Measurements from ENCODE around the gene TBC1D10A. TPM values are rescaled to one million over a fixed set of nuclear protein-coding genes. Genes with fewer than 3 reads are reported as not detected.

Gene TBC1D10A
- total and polyA plus RNA-seq, 4 donors, result 16.7 to 45.5 (median 27.5) TPM

DNA sequence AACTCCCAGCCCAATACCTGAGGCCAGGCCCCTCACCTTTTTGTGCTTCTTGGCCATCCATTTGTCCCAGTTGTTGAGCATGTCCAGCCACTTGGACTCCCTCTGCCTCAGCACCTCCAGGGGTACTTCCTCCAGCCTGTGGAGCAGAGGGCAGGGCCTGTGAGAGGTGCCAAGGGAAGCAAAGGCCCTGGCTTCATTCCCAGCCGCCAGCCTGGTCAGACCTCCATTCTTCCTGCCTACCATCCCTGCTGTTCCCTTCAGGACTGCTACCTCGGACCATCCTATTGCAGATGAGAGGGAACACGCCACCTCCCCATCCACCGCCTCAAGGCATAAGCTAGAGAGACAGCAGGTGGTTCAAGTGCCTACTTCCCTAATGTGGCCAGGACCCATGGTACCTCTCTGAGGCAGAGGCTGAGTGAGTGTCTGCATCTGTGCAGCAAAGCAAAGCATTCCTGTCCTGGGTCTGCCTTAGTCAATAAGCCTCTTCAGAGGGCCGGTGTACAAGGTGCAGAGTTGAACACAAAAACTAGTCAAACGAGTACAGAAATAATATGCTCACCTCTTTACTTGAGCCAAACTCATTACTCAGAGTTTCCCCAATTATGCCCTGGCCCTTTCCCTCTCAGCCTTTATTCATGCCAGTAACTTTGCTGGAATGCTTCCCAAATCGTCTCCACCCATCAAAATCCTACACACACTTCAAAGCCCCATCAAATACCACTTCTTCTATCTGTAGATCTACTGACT lies 22.1 kb downstream of the TBC1D10A start:
- ATAC-seq (ENCODE audit: low FRiP score), result peak; percentile 70
- H3K9me3 ChIP-seq (ENCODE audit: control insufficient read depth, low read length), result no peaks in the 10 kb centered on the region

DNA sequence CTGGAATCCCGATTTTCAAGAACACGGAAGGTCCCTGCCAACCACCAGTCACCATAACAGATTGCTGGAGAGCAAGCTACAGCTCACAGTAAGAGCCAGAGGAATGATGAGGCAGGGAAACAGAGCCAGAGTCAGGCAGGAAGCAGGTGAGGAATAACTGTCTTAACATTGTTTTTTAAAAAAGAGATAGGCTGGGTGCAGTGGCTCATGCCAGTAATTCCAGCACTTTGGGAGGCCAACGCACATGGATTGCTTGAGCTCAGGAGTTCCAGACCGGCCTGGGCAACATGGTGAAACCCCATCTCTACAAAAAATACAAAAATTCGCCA lies 24.0 kb downstream of the TBC1D10A start:
- Histone ChIP-seq H3K4me3 (ENCODE audit: low read length in 2 of 2) (no peak overlapping the region), H3K27me3 (ENCODE audit: control insufficient read depth in 1 of 2, insufficient read depth in 2 of 2, low read length in 1 of 2) (no peaks in the 10 kb centered on the region), H3K4me1 (ENCODE audit: control insufficient read depth in 1 of 2, insufficient read depth in 2 of 2, low read length in 2 of 2) (peaks cover 0 to 7% of the 10 kb centered on the region in 2 donors), H3K9me3 (ENCODE audit: control insufficient read depth, low read length) (no peaks in the 10 kb centered on the region), H3K27ac (ENCODE audit: low read depth in 1 of 2, low read length in 2 of 2) (no peak overlapping the region), H3K36me3 (ENCODE audit: control insufficient read depth in 1 of 2, insufficient read depth in 2 of 2, low read length in 1 of 2) (no peaks in the 10 kb centered on the region)
- WGBS, 2 donors, result 62 to 68% methylated on average over 5 of the region's 5 CpGs
- DNase-seq (no peak), ATAC-seq (ENCODE audit: low FRiP score) (no peak)
- intact Hi-C loops (cut with DNase I), result no loop called here

More for the DNA sequence above, 22.1 kb downstream of the TBC1D10A start:
- Histone ChIP-seq H3K36me3 (ENCODE audit: control insufficient read depth in 1 of 2, insufficient read depth in 2 of 2, low read length in 1 of 2) (no peaks in the 10 kb centered on the region), H3K4me1 (ENCODE audit: control insufficient read depth in 1 of 2, insufficient read depth in 2 of 2, low read length in 2 of 2) (peaks cover under 1 to 7% of the 10 kb centered on the region in 2 donors), H3K27me3 (ENCODE audit: control insufficient read depth in 1 of 2, insufficient read depth in 2 of 2, low read length in 1 of 2) (no peaks in the 10 kb centered on the region), H3K4me3 (ENCODE audit: low read length in 2 of 2) (no peak overlapping the region), H3K27ac (ENCODE audit: low read depth in 1 of 2, low read length in 2 of 2) (peak overlapping the region; percentile 4 to 90)
- 13% methylated on average over 7 of the region's 7 CpGs for WGBS, 2 donors
- peak; percentile 81 to 86 for DNase-seq
- intact Hi-C loops (cut with DNase I), result loop anchor here in 1 of 2 donors (2.0 kb wide), 2 partner anchors 16 to 20 kb away; partner anchors contain the start of gene CASTOR1

DNA sequence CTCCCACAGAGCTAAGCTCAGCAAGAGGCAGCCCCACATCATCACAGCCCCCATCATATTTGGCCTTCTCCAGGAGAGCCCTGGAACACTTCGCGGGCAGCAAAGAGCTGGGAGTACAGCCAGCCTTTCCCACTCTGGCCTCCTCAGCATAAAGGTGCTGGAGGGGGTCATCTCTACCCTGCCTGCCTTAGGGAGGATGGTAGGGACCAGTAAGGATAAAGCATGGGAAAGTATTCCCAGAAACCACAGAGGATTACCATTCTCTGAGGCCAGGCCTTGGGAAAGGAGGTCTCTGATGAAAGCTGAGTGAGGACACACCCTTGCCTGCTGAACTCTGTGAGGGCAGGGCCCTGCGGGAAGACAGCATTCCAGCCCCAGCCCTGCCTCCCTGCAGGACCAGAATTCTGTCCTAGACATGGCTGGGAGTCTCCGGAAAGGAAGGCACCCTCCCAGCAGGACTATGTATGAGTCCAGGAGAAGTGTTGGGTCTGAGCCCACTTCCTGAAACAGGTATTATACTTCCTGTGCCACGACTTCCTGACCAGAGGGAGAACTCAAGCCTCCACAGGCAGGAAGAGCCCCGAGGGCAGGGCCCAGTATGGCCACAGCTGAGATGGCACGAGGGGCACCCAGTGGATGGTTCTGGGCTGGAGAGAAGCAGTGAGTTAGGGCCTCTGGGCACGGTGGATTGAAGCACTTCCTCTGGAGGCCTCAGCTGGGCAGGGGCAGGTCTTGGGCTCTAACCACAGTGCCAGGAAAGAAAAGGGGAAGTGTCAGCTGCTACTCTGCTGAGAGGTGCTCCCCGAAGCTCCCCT lies 24.5 kb downstream of the TBC1D10A start:
- Histone ChIP-seq H3K4me1 (ENCODE audit: control insufficient read depth in 1 of 2, insufficient read depth in 2 of 2, low read length in 2 of 2) (peaks cover 0 to 7% of the 10 kb centered on the region in 2 donors), H3K27ac (ENCODE audit: low read depth in 1 of 2, low read length in 2 of 2) (no peak overlapping the region), H3K27me3 (ENCODE audit: control insufficient read depth in 1 of 2, insufficient read depth in 2 of 2, low read length in 1 of 2) (no peaks in the 10 kb centered on the region), H3K36me3 (ENCODE audit: control insufficient read depth in 1 of 2, insufficient read depth in 2 of 2, low read length in 1 of 2) (no peaks in the 10 kb centered on the region), H3K4me3 (ENCODE audit: low read length in 2 of 2) (no peak overlapping the region), H3K9me3 (ENCODE audit: control insufficient read depth, low read length) (no peaks in the 10 kb centered on the region)
- WGBS, 2 donors, result 54 to 58% methylated on average over 9 of the region's 9 CpGs
- DNase-seq (peak in 1 of 2 donors; percentile 87), ATAC-seq (ENCODE audit: low FRiP score) (peak; percentile 9)
- intact Hi-C loops (cut with DNase I), result no loop called here

DNA sequence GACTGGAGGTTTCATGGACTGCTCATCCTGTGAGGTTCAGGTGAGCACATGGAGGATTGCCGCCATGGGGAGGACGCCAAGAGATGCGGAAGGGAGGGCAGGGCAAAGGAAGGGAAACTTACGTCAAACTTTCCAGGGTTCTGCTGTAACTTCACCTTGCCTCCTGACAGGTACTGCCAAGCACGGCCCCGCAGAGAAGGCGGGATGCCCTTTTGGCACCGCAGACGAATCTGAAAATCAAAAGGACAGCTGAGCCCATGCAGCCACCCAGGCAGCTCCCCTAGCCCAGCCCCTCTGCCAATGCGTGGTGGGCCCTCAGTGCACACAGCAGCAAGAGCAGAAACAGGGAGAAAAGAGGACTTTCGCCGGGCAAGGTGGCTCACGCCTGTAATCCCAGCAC lies 27.4 kb downstream of the TBC1D10A start:
- H3K36me3 ChIP-seq (ENCODE audit: control insufficient read depth in 1 of 2, insufficient read depth in 2 of 2, low read length in 1 of 2), result no peaks in the 10 kb centered on the region
- WGBS, 2 donors, result 91 to 92% methylated on average over 13 of the region's 13 CpGs
- H3K27ac ChIP-seq (ENCODE audit: low read depth in 1 of 2, low read length in 2 of 2), result no peak overlapping the region

DNA sequence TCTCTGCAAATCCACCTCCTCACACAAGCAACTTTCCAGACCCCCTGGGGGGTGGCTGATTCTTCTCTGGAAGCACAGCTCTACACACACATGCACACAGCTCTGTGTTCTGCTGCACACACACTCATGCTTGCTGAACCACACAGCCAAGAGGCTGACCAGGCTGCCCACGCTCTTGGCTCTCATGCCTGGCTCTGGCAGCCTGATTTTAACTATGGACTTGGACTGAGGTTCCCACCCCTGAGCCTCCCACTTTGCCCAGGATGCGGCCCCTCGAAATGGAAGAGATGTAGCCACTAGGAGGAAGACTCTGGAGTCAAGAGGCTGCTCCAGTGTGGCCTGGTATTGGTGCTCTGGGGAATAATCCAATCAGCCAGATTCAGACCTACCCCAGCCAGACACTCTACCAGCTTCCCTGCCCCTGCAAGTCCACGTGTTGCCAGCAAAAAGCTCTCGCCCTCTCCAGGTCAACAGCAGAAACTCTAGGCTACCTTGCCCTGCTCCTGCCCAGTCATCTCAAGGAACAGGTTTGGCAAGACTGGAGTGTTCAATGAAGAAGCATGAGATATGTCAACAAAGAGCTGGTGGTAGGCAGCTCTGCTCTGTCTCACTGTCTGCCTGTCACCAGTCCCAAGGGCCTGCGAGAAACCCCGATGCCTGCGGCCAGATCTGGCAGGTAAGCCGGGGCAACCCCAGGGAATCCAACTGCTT lies 28.6 kb downstream of the TBC1D10A start:
- H3K27ac ChIP-seq (ENCODE audit: low read depth in 1 of 2, low read length in 2 of 2), result no peak overlapping the region
- ATAC-seq (ENCODE audit: low FRiP score), result no peak
- 12 to 19% methylated on average over 9 of the region's 9 CpGs for WGBS, 2 donors

More for the DNA sequence above, 27.4 kb downstream of the TBC1D10A start:
- DNase-seq (no peak), ATAC-seq (ENCODE audit: low FRiP score) (no peak)
- Histone ChIP-seq H3K9me3 (ENCODE audit: control insufficient read depth, low read length) (no peaks in the 10 kb centered on the region), H3K4me3 (ENCODE audit: low read length in 2 of 2) (no peak overlapping the region), H3K4me1 (ENCODE audit: control insufficient read depth in 1 of 2, insufficient read depth in 2 of 2, low read length in 2 of 2) (peaks cover 0 to 2% of the 10 kb centered on the region in 2 donors), H3K27me3 (ENCODE audit: control insufficient read depth in 1 of 2, insufficient read depth in 2 of 2, low read length in 1 of 2) (no peaks in the 10 kb centered on the region)
- intact Hi-C loops (cut with DNase I), result no loop called here

DNA sequence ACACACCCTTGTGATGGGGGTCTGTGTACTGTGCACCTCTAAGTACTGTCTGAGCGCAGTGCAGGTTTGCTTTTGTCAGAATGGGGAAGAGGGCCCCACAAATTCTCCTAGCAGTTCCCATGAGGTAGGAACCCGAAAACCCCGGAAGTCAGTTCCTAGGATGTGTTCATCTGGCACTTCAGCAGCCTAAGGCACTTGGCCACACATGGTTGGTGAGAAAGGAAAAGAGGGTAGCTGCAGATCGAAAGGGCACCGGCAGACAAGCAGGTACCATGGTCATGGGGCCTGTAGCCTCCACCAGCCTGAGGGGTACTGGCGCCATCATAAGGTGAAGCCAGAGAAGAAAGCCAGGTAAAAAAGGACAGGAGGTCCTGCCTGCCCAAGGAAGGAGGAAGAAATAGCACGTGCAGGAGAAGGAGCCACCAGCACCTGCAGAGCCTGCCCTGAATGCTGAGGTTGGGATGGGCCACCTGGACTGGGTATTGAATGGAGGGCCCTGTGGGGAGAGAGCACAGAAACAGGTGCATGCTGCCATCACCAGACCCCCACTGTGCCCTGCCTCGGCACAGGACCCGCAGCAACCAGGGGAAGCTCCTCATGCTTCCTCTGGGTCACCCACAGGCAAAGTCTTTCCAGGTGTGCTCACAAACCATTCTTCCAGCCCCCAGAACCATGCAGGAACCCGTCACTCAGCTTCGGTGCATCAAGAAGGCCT lies 29.3 kb downstream of the TBC1D10A start:
- Histone ChIP-seq H3K9me3 (ENCODE audit: control insufficient read depth, low read length) (no peaks in the 10 kb centered on the region), H3K27ac (ENCODE audit: low read depth in 1 of 2, low read length in 2 of 2) (no peak overlapping the region), H3K27me3 (ENCODE audit: control insufficient read depth in 1 of 2, insufficient read depth in 2 of 2, low read length in 1 of 2) (no peaks in the 10 kb centered on the region), H3K36me3 (ENCODE audit: control insufficient read depth in 1 of 2, insufficient read depth in 2 of 2, low read length in 1 of 2) (no peaks in the 10 kb centered on the region), H3K4me3 (ENCODE audit: low read length in 2 of 2) (no peak overlapping the region), H3K4me1 (ENCODE audit: control insufficient read depth in 1 of 2, insufficient read depth in 2 of 2, low read length in 2 of 2) (no peaks in the 10 kb centered on the region)
- no peak for ATAC-seq (ENCODE audit: low FRiP score)
- 76 to 78% methylated on average over 11 of the region's 11 CpGs for WGBS, 2 donors
- DNase-seq, result no peak
- intact Hi-C loops (cut with DNase I), result no loop called here

More for the DNA sequence above, 28.6 kb downstream of the TBC1D10A start:
- Histone ChIP-seq H3K27me3 (ENCODE audit: control insufficient read depth in 1 of 2, insufficient read depth in 2 of 2, low read length in 1 of 2) (no peaks in the 10 kb centered on the region), H3K9me3 (ENCODE audit: control insufficient read depth, low read length) (no peaks in the 10 kb centered on the region), H3K4me1 (ENCODE audit: control insufficient read depth in 1 of 2, insufficient read depth in 2 of 2, low read length in 2 of 2) (no peaks in the 10 kb centered on the region), H3K36me3 (ENCODE audit: control insufficient read depth in 1 of 2, insufficient read depth in 2 of 2, low read length in 1 of 2) (no peaks in the 10 kb centered on the region), H3K4me3 (ENCODE audit: low read length in 2 of 2) (no peak overlapping the region)
- no peak for DNase-seq
- intact Hi-C loops (cut with DNase I), result no loop called here

DNA sequence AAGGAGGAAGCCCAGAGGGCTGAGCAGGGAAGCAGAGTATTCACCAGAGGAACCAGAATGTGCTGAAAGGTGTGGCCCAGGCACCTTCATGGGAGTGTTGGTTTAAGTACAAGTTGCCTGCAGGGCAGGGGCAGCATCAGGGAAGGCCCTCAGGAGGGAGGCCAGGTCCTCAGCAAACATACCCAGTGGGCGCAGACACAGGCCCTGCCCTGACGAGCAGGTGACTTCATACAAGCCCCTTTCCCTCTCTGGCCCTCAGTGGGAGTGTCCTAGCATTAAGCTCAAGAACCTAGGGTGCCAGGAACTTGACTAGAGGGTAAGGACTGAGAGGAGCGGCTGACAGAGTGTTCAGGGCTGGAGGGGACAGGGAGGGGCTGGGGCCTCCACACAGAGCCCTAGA lies 29.9 kb downstream of the TBC1D10A start:
- WGBS, 2 donors, result 73 to 77% methylated on average over 3 of the region's 3 CpGs
- H3K9me3 ChIP-seq (ENCODE audit: control insufficient read depth, low read length), result no peaks in the 10 kb centered on the region
- H3K36me3 ChIP-seq (ENCODE audit: control insufficient read depth in 1 of 2, insufficient read depth in 2 of 2, low read length in 1 of 2), result peaks cover 0 to 3% of the 10 kb centered on the region in 2 donors
- no peak for ATAC-seq (ENCODE audit: low FRiP score)
- no peak overlapping the region for H3K4me3 ChIP-seq (ENCODE audit: low read length in 2 of 2)
- intact Hi-C loops (cut with DNase I), result no loop called here
- no peaks in the 10 kb centered on the region for H3K27me3 ChIP-seq (ENCODE audit: control insufficient read depth in 1 of 2, insufficient read depth in 2 of 2, low read length in 1 of 2)
- DNase-seq, result no peak
- no peaks in the 10 kb centered on the region for H3K4me1 ChIP-seq (ENCODE audit: control insufficient read depth in 1 of 2, insufficient read depth in 2 of 2, low read length in 2 of 2)
- H3K27ac ChIP-seq (ENCODE audit: low read depth in 1 of 2, low read length in 2 of 2), result no peak overlapping the region

DNA sequence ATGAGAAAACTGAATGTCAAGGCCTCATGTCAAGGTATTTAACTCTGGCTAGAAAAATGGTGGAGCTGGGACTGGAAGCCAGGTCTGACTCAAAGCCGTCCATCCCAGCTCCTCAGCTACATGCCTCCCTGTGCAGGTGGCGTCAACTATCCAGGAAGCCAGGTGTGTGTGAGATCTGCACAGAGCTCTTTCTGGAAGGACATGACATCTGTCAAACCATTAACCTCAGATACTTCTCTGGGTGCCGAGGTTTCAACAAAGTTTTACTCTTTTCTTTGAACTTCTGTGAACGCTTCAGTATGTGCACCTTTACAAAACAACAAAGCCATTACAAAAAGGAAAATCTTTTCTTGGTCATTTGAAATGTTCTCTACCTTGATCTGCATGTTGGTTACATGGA lies 30.4 kb downstream of the TBC1D10A start:
- no peak for ATAC-seq (ENCODE audit: low FRiP score)
- no peak for DNase-seq
- Histone ChIP-seq H3K9me3 (ENCODE audit: control insufficient read depth, low read length) (no peaks in the 10 kb centered on the region), H3K4me3 (ENCODE audit: low read length in 2 of 2) (no peak overlapping the region), H3K27ac (ENCODE audit: low read depth in 1 of 2, low read length in 2 of 2) (no peak overlapping the region), H3K27me3 (ENCODE audit: control insufficient read depth in 1 of 2, insufficient read depth in 2 of 2, low read length in 1 of 2) (no peaks in the 10 kb centered on the region), H3K36me3 (ENCODE audit: control insufficient read depth in 1 of 2, insufficient read depth in 2 of 2, low read length in 1 of 2) (peaks cover 0 to 3% of the 10 kb centered on the region in 2 donors), H3K4me1 (ENCODE audit: control insufficient read depth in 1 of 2, insufficient read depth in 2 of 2, low read length in 2 of 2) (no peaks in the 10 kb centered on the region)
- 91 to 94% methylated on average over 4 of the region's 4 CpGs for WGBS, 2 donors
- intact Hi-C loops (cut with DNase I), result no loop called here

Data from aorta (tissue), 5 donors.